Measurements from ENCODE around the gene FLYWCH2. TPM values are rescaled to one million over a fixed set of nuclear protein-coding genes. Genes with fewer than 3 reads are reported as not detected.
"Not testable (repeated sequence)": the region's sequence is repeated elsewhere in the genome, so short reads cannot be mapped to it uniquely, and the experiment has no call there.

The FLYWCH2 gene
- total RNA-seq, 2 donors from 2014 or later, result 21.5 to 24.7 TPM

DNA sequence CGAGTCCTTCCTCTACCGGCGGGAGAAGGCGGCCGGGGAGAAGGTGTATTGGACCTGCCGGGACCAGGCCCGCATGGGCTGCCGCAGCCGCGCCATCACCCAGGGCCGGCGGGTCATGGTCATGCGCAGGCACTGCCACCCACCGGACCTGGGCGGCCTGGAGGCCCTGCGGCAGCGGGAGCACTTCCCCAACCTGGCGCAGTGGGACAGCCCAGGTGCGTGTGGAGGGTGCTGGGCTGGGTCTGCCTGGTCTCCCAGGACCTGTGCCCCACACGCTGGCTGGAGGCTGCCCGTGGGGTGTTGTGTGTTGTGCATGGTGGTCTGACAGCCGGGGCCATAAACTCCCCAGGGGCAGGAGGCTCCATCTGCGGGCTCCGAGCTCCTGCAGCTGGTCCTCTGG is 54.2 kb downstream of the FLYWCH2 start:
- peaks cover 6% of the 10 kb centered on the region for H3K36me3 Mint-ChIP-seq
- no peak overlapping the region for H3K4me3 Mint-ChIP-seq
- ATAC-seq (no peak), DNase-seq (ENCODE audit: low spot score) (no peak)
- H3K4me1 Mint-ChIP-seq (ENCODE audit: low read depth in 2 of 2), result no peaks in the 10 kb centered on the region
- no peaks in the 10 kb centered on the region for H3K27me3 Mint-ChIP-seq
- no peaks in the 10 kb centered on the region for H3K9me3 Mint-ChIP-seq
- H3K27ac Mint-ChIP-seq, result no peak overlapping the region

DNA sequence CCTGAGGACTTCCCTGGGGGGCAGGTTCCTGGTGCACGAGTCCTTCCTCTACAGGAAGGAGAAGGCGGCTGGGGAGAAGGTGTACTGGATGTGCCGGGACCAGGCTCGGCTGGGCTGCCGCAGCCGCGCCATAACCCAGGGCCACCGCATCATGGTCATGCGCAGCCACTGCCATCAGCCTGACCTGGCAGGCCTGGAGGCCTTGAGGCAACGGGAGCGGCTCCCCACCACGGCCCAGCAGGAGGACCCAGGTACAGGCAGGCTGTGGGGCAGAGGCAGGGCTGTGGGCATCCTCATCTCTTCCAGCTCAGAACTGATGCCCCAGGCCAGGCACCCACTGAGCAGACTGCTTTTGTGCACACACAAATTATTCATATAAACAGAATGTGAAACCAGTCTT is 55.2 kb downstream of the FLYWCH2 start:
- no peak overlapping the region for H3K4me3 Mint-ChIP-seq
- H3K36me3 Mint-ChIP-seq, result peaks cover 6% of the 10 kb centered on the region
- ATAC-seq (no peak), DNase-seq (ENCODE audit: low spot score) (no peak)
- no peaks in the 10 kb centered on the region for H3K27me3 Mint-ChIP-seq
- no peaks in the 10 kb centered on the region for H3K4me1 Mint-ChIP-seq (ENCODE audit: low read depth in 2 of 2)
- no peaks in the 10 kb centered on the region for H3K9me3 Mint-ChIP-seq
- no peak overlapping the region for H3K27ac Mint-ChIP-seq

DNA sequence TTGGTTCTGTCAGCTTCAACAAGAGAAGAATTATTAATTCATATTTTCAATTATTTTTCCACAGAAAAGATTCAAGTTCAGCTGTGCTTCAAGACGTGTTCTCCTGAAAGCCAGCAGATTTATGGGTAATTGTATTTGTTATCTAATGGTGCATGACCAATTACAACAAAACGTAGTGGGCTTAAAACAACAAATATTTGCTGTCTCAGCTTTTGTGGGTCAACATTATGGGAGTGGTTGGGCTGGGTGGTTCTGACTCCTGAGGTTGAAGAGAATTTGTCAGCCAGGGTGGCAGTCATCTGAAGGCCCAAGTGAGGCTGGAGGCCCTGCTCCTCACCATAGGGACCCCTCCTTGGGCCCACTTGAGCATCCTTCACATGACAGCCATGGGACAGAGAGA is 57.0 kb downstream of the FLYWCH2 start:
- Mint-ChIP-seq H3K27ac (no peak overlapping the region), H3K4me3 (no peak overlapping the region), H3K9me3 (no peaks in the 10 kb centered on the region), H3K36me3 (no peaks in the 10 kb centered on the region), H3K27me3 (no peaks in the 10 kb centered on the region), H3K4me1 (ENCODE audit: low read depth in 2 of 2) (no peaks in the 10 kb centered on the region)
- ATAC-seq (no peak), DNase-seq (ENCODE audit: low spot score) (no peak)

DNA sequence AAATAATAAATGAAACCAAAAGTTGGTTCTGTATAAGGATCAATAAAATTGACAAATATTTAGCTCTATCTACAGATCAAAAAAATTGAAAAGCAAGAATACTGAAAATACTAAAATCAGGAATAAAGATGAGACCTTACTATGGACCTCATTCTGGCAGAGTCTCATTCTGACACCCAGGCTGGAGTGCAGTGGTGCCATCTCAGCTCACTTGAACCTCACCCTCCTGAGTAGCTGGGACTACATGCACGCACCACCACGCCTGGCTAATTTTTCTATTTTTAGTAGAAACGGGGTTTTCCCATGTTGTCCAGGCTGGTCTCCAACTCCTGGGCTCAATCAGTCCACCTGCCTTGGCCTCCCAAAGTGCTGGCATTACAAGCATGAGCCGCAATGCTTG is 59.0 kb downstream of the FLYWCH2 start:
- H3K9me3 Mint-ChIP-seq, result no peaks in the 10 kb centered on the region
- ATAC-seq, result no peak

GRCh38 chr16:2943716-2944115 is 60.7 kb downstream of the FLYWCH2 start:
- H3K27ac Mint-ChIP-seq; H3K4me1 Mint-ChIP-seq (ENCODE audit: low read depth in 2 of 2); ATAC-seq; H3K9me3 Mint-ChIP-seq; DNase-seq (ENCODE audit: low spot score); H3K27me3 Mint-ChIP-seq; H3K36me3 Mint-ChIP-seq; H3K4me3 Mint-ChIP-seq: not testable (repeated sequence)

More for the DNA sequence above, 59.0 kb downstream of the FLYWCH2 start:
- no peak overlapping the region for H3K4me3 Mint-ChIP-seq
- H3K27ac Mint-ChIP-seq, result no peak overlapping the region
- no peaks in the 10 kb centered on the region for H3K4me1 Mint-ChIP-seq (ENCODE audit: low read depth in 2 of 2)
- no peak for DNase-seq (ENCODE audit: low spot score)
- H3K36me3 Mint-ChIP-seq, result no peaks in the 10 kb centered on the region
- H3K27me3 Mint-ChIP-seq, result no peaks in the 10 kb centered on the region

GRCh38 chr16:2946649-2947048 is 63.6 kb downstream of the FLYWCH2 start:
- no peak overlapping the region for H3K27ac Mint-ChIP-seq
- H3K4me3 Mint-ChIP-seq, result no peak overlapping the region
- DNase-seq (ENCODE audit: low spot score), result no peak
- H3K4me1 Mint-ChIP-seq (ENCODE audit: low read depth in 2 of 2), result no peaks in the 10 kb centered on the region
- ATAC-seq, result no peak
- H3K27me3 Mint-ChIP-seq, result no peaks in the 10 kb centered on the region
- no peaks in the 10 kb centered on the region for H3K9me3 Mint-ChIP-seq
- H3K36me3 Mint-ChIP-seq, result no peaks in the 10 kb centered on the region

Other genes starting within 250 kb of the FLYWCH2 start
- 10 to 100 TPM; 46.2 to 65.0 TPM for gene KCTD5, start 200.7 kb upstream of the FLYWCH2 start, total RNA-seq
- gene PRSS27, start 163.0 kb upstream of the FLYWCH2 start, total RNA-seq, result 1 to 10 TPM; 1.1 to 1.4 TPM
- 1,000 to 10,000 TPM in 1 of 2 donors, 100 to 1,000 TPM in 1; 569 to 1,109 TPM for gene SRRM2, start 130.6 kb upstream of the FLYWCH2 start, total RNA-seq
- 100 to 1,000 TPM; 196 to 201 TPM for gene ELOB, start 105.9 kb upstream of the FLYWCH2 start, total RNA-seq
- not detected for gene PRSS33, start 95.7 kb upstream of the FLYWCH2 start, total RNA-seq
- gene PRSS41, start 84.7 kb upstream of the FLYWCH2 start, total RNA-seq, result not detected
- 10 to 100 TPM in 1 of 2 donors, under 1 TPM in 1; 0.53 to 21.5 TPM for gene PRSS21, start 66.0 kb upstream of the FLYWCH2 start, total RNA-seq
- 10 to 100 TPM in 1 of 2 donors, 1 to 10 TPM in 1; 3.8 to 22.1 TPM for gene ZG16B, start 52.9 kb upstream of the FLYWCH2 start, total RNA-seq
- under 1 TPM; 0.86 TPM for gene PRSS22, start 25.0 kb upstream of the FLYWCH2 start, total RNA-seq
- gene FLYWCH1, start 28.7 kb downstream of the FLYWCH2 start, total RNA-seq, result 10 to 100 TPM; 66.6 to 85.7 TPM
- gene KREMEN2, start 81.1 kb downstream of the FLYWCH2 start, total RNA-seq, result not detected
- gene PAQR4, start 86.1 kb downstream of the FLYWCH2 start, total RNA-seq, result 10 to 100 TPM; 19.7 to 39.1 TPM
- 100 to 1,000 TPM in 1 of 2 donors, 10 to 100 TPM in 1; 76.4 to 251 TPM for gene PKMYT1, start 97.2 kb downstream of the FLYWCH2 start, total RNA-seq
- under 1 TPM in 1 of 2 donors, not detected in 1; 0.47 TPM for gene CLDN9, start 129.7 kb downstream of the FLYWCH2 start, total RNA-seq
- gene CLDN6, start 135.0 kb downstream of the FLYWCH2 start, total RNA-seq, result not detected
- gene TNFRSF12A, start 137.2 kb downstream of the FLYWCH2 start, total RNA-seq, result 1 to 10 TPM; 6.4 to 6.5 TPM
- gene HCFC1R1, start 140.7 kb downstream of the FLYWCH2 start, total RNA-seq, result 10 to 100 TPM; 14.3 to 18.4 TPM
- 10 to 100 TPM; 33.6 to 58.8 TPM for gene THOC6, start 140.8 kb downstream of the FLYWCH2 start, total RNA-seq
- under 1 TPM; 0.50 to 0.67 TPM for gene BICDL2, start 153.7 kb downstream of the FLYWCH2 start, total RNA-seq
- 10 to 100 TPM; 54.3 to 66.6 TPM for gene MMP25, start 163.3 kb downstream of the FLYWCH2 start, total RNA-seq
- gene IL32, start 182.4 kb downstream of the FLYWCH2 start, total RNA-seq, result 1,000 to 10,000 TPM in 1 of 2 donors, 100 to 1,000 TPM in 1; 678 to 1,235 TPM
- under 1 TPM in 1 of 2 donors, not detected in 1; 0.22 TPM for gene ZSCAN10, start 216.1 kb downstream of the FLYWCH2 start, total RNA-seq
- gene ZNF205, start 229.4 kb downstream of the FLYWCH2 start, total RNA-seq, result not detected

Data from natural killer cell treated with Interleukin-12 subunit alpha and Interleukin-12 subunit beta and Interleukin-15 and Interleukin-18, amount 100 ng/mL, for 72 hours (primary cell).